MCF 10A (cell line): ENCODE measurements around the gene HLA-DPB1. TPM values are rescaled to one million over a fixed set of nuclear protein-coding genes. Genes with fewer than 3 reads are reported as not detected.

Experiments
- BruUV-seq: library from RNA; stranded (reverse); fragments of 400-500 nt; replicated peaks from 2 replicates; lab custom pipeline; 2021; lab: Mats Ljungman, UMichigan
- CTCF ChIA-PET: fragments of 300-600 bp; sonication (Branson Sonifier 250); formaldehyde crosslinking; extraction: SDS; loops from one replicate; lab custom pipeline; 2021; ENCODE audit warnings: antibody characterized with exemption, inconsistent platforms; lab: Yijun Ruan, JAX
- POLR2A ChIA-PET: fragments of 300-600, 350-650 bp; sonication (Branson Sonifier 250); formaldehyde crosslinking; extraction: SDS; loops from one replicate; lab custom pipeline; 2020; ENCODE audit warnings: antibody characterized with exemption, inconsistent platforms; lab: Yijun Ruan, JAX
- DNase-seq: peaks from one replicate; pipeline ENCODE4 v3.0.0-alpha.2; 2018; ENCODE audit not compliant: unreplicated experiment
- H3K27ac Mint-ChIP-seq: one replicate; pipeline ENCODE4 v1.8.0; 2022; ENCODE audit warnings: mild to moderate bottlenecking, low read depth, mixed read lengths; ENCODE audit not compliant: unreplicated experiment
- H3K27me3 Mint-ChIP-seq: one replicate; pipeline ENCODE4 v1.8.0; 2022; ENCODE audit warnings: mixed read lengths; ENCODE audit not compliant: insufficient read depth, unreplicated experiment
- H3K36me3 Mint-ChIP-seq: one replicate; pipeline ENCODE4 v1.8.0; 2022; ENCODE audit warnings: mild to moderate bottlenecking, moderate library complexity, mixed read lengths; ENCODE audit not compliant: insufficient read depth, unreplicated experiment
- H3K4me1 Mint-ChIP-seq: one replicate; pipeline ENCODE4 v1.8.0; 2022; ENCODE audit warnings: mixed read lengths; ENCODE audit not compliant: insufficient read depth, unreplicated experiment
- H3K4me3 Mint-ChIP-seq: one replicate; pipeline ENCODE4 v1.8.0; 2022; ENCODE audit warnings: mild to moderate bottlenecking, moderate library complexity, mixed read lengths; ENCODE audit not compliant: unreplicated experiment
- H3K9me3 Mint-ChIP-seq: one replicate; pipeline ENCODE4 v1.8.0; 2022; ENCODE audit warnings: mixed read lengths; ENCODE audit not compliant: unreplicated experiment
- CTCF ChIP-seq: fragments of 200-600 bp; IDR thresholded peaks from one replicate; pipeline ENCODE4 v1.8.0; 2022; ENCODE audit warnings: antibody characterized with exemption, mild to moderate bottlenecking; ENCODE audit not compliant: unreplicated experiment
- intact Hi-C: fragments of 100-400 bp; cut with micrococcal nuclease; formaldehyde crosslinking; loops from 2 replicates; pipeline ENCODE4 v1.14.1; 2022
- total RNA-seq: library from RNA; stranded (reverse); gene quantifications from 2 replicates; pipeline ENCODE4 v1.2.3, GENCODE V29; 2022

HLA-DPB1 gene
- total RNA-seq, 1 experiment from 2014 or later = not detected

GRCh38 chr6:33103776-33104175 is 28.0 kb downstream of the HLA-DPB1 start:
- Mint-ChIP-seq H3K4me1 (no peaks in the 10 kb centered on the region), H3K9me3 (peaks cover 17% of the 10 kb centered on the region), H3K4me3 (no peak overlapping the region), H3K27me3 (peaks cover 86% of the 10 kb centered on the region), H3K27ac (no peak overlapping the region), H3K36me3 (no peaks in the 10 kb centered on the region)
- no TSS peak for BruUV-seq
- ChIA-PET CTCF (no interaction called here), POLR2A (no interaction called here)
- DNase-seq = no peak
- no peak for TF ChIP-seq CTCF
- intact Hi-C loops = no loop called here

GRCh38 chr6:33104887-33105286 is 29.1 kb downstream of the HLA-DPB1 start:
- DNase-seq = no peak
- intact Hi-C loops = no loop called here
- TF ChIP-seq CTCF = no peak
- no TSS peak for BruUV-seq
- peaks cover 86% of the 10 kb centered on the region for H3K27me3 Mint-ChIP-seq
- CTCF ChIA-PET = no interaction called here
- no peaks in the 10 kb centered on the region for H3K4me1 Mint-ChIP-seq
- H3K9me3 Mint-ChIP-seq = peaks cover 10% of the 10 kb centered on the region
- H3K36me3 Mint-ChIP-seq = no peaks in the 10 kb centered on the region
- no peak overlapping the region for H3K4me3 Mint-ChIP-seq
- no peak overlapping the region for H3K27ac Mint-ChIP-seq
- POLR2A ChIA-PET = no interaction called here

GRCh38 chr6:33105386-33105785 is 29.6 kb downstream of the HLA-DPB1 start:
- Mint-ChIP-seq H3K4me3 (no peak overlapping the region), H3K9me3 (peaks cover 10% of the 10 kb centered on the region), H3K27ac (no peak overlapping the region), H3K4me1 (no peaks in the 10 kb centered on the region), H3K27me3 (peaks cover 86% of the 10 kb centered on the region), H3K36me3 (no peaks in the 10 kb centered on the region)
- TF ChIP-seq CTCF = no peak
- no TSS peak for BruUV-seq
- DNase-seq = no peak
- ChIA-PET CTCF (no interaction called here), POLR2A (no interaction called here)
- intact Hi-C loops = no loop called here

- POLR2A ChIA-PET = no interaction called here
- Mint-ChIP-seq H3K4me3 (no peak overlapping the region), H3K27ac (no peak overlapping the region), H3K9me3 (peaks cover 10% of the 10 kb centered on the region), H3K4me1 (no peaks in the 10 kb centered on the region), H3K36me3 (no peaks in the 10 kb centered on the region), H3K27me3 (peaks cover 94% of the 10 kb centered on the region)
- CTCF ChIA-PET = no interaction called here
- intact Hi-C loops = no loop called here
- DNase-seq = no peak
- no peak for TF ChIP-seq CTCF
- no TSS peak for BruUV-seq
Measured at GRCh38 chr6:33105916-33106871, 30.4 kb downstream of the HLA-DPB1 start.
